ENCODE data around the gene ECM2. TPM values are rescaled to one million over a fixed set of nuclear protein-coding genes. Genes with fewer than 3 reads are reported as not detected.
"Not testable (repeated sequence)": the region's sequence is repeated elsewhere in the genome, so short reads cannot be mapped to it uniquely, and the experiment has no call there.

Gene ECM2
- total RNA-seq, result 10 to 100 TPM in 3 of 4 donors, 1 to 10 TPM in 1; 9.6 to 20.1 (median 12.1) TPM

- DNase-seq, result peak in 1 of 3 donors; percentile 56
- H3K4me1 ChIP-seq, result peaks cover 0 to 8% (median 0%) of the 10 kb centered on the region in 4 donors
- peak within 1 kb of the TSS in 3 of 4 donors; percentile 24 to 70 (median 70) for H3K27ac ChIP-seq
- no peak for TF ChIP-seq POLR2A (IDR thresholded peaks at IDR 0.05)
- TF ChIP-seq CTCF (IDR thresholded peaks at IDR 0.05), result no peak
- no peaks in the 10 kb centered on the region for H3K36me3 ChIP-seq
- no peaks in the 10 kb centered on the region for H3K9me3 ChIP-seq
- no peaks in the 10 kb centered on the region for H3K27me3 ChIP-seq
- H3K4me3 ChIP-seq, result peak within 1 kb of the TSS in 2 of 4 donors; percentile 34 to 39
These were observed at the start of gene ECM2 for GRCh38 chr9:92535940-92536850. Gene ECM2 (minus strand): TSS chr9:92535990. CDS start chr9:92522866, 13,124 bp downstream.

DNA sequence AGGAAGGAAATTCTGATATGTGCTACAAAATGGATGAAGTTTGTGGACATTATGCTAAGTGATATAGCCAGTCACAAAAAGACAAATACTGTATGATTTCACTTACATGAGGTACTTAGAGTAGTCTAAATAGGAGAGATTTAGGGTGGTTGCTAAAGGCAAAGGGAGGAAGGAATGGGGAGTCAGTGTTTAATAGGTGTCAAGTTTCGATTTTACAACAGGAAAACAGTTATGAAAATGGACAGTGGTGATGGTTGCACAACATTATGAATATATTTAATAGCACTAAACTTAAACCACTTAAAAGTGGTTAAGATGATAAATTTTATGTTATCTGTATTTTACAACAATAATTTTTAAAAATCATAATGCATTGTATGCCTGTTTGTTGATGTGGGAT, 40.4 kb upstream of the ECM2 start:
- Histone ChIP-seq H3K4me3 (no peak overlapping the region), H3K36me3 (no peaks in the 10 kb centered on the region), H3K4me1 (no peaks in the 10 kb centered on the region), H3K9me3 (no peaks in the 10 kb centered on the region), H3K27ac (no peak overlapping the region), H3K27me3 (no peaks in the 10 kb centered on the region)
- DNase-seq, result no peak
- TF ChIP-seq CTCF (IDR thresholded peaks at IDR 0.05) (no peak), POLR2A (IDR thresholded peaks at IDR 0.05) (no peak)

GRCh38 chr9:92573612-92574011, 37.8 kb upstream of the ECM2 start:
- not testable (repeated sequence) for H3K27me3 ChIP-seq, H3K4me3 ChIP-seq, H3K4me1 ChIP-seq, DNase-seq, H3K9me3 ChIP-seq, H3K36me3 ChIP-seq, H3K27ac ChIP-seq

- H3K27ac ChIP-seq, H3K27me3 ChIP-seq, H3K4me3 ChIP-seq, H3K36me3 ChIP-seq, H3K4me1 ChIP-seq, DNase-seq, H3K9me3 ChIP-seq: not testable (repeated sequence)
These were observed 36.1 kb upstream of the ECM2 start for GRCh38 chr9:92571871-92572270.

GRCh38 chr9:92564982-92565381, 29.2 kb upstream of the ECM2 start:
- no peak for DNase-seq
- H3K4me3 ChIP-seq, result no peak overlapping the region
- H3K4me1 ChIP-seq, result no peaks in the 10 kb centered on the region
- TF ChIP-seq POLR2A (IDR thresholded peaks at IDR 0.05), result no peak
- TF ChIP-seq CTCF (IDR thresholded peaks at IDR 0.05), result no peak
- no peaks in the 10 kb centered on the region for H3K27me3 ChIP-seq
- no peak overlapping the region for H3K27ac ChIP-seq
- no peaks in the 10 kb centered on the region for H3K9me3 ChIP-seq
- no peaks in the 10 kb centered on the region for H3K36me3 ChIP-seq

- Histone ChIP-seq H3K36me3 (no peaks in the 10 kb centered on the region), H3K27ac (no peak overlapping the region), H3K4me1 (no peaks in the 10 kb centered on the region), H3K4me3 (no peak overlapping the region), H3K9me3 (no peaks in the 10 kb centered on the region), H3K27me3 (no peaks in the 10 kb centered on the region)
- TF ChIP-seq CTCF (IDR thresholded peaks at IDR 0.05) (no peak), POLR2A (IDR thresholded peaks at IDR 0.05) (no peak)
- DNase-seq, result no peak
These were observed 28.7 kb upstream of the ECM2 start for GRCh38 chr9:92564504-92564903.

All from Peyer's patch (tissue), 4 donors.